Stimulated activated CD8-positive, alpha-beta memory T cell treated with anti-CD3 and anti-CD28 coated beads, Interleukin-7, amount 100 ng/mL, for 24 hours (primary cell): ENCODE data around the gene IRX6.

Experiments
- DNase-seq: peaks from one replicate; pipeline ENCODE4 v3.0.0-alpha.2; 2020; ENCODE audit warnings: low read depth

Gene IRX6

DNA sequence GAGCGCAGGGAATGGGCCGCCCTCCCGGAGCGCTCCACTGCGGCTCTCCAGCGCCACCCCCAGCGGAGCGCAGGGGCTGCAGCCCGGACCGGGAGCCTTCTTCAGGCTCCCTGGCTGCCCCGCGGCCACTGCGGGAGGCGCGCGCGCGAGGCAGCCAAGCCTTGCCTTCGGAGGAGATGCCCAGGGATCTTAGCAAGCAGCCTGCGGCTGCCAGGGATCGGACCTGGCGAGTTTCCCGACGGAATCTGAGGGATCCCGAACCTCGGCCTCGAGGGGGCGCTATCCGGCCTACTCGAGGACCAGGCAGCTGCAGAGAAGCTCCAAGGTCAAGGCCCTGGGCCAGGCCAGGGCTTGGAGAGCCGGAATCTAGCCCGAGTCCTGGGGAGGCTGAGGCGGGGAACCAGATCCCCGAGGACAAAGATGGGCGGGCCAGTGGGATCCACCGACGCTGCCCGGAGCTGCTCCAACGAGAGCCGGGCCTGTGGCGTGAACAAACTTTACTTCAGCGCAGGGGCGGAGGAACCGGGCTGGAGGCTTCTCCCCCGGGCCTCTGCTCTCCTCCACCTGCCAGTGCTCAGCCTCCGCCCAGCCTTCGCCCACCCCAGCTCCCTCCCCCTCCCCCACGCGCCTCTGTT is at the start of gene IRX6:
IRX6 (plus strand) TSS at position 567 of the 635 bp plus-strand sequence. CDS start 889 bp downstream, outside the sequence.
- DNase-seq, result no peak

DNA sequence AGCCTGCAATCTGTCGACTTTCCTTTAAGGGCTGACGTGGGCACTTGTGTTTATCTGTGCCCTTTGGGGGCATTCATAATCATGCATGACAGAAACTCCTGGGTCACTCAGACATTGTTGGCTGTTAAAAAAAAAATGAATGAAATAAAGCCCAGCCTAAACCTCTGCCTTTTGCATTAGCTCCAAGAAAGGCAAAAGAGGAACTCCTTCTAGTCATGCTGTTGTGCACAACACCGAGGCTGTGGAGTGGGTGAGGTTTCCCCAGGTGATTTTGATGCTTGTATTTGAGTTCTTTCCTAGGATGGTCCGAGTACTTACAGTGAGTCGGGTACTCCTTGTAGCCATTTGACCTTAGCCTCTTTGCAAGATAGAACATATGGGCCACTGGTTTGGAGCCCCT is 49.6 kb upstream of the IRX6 start:
- DNase-seq, result no peak

DNA sequence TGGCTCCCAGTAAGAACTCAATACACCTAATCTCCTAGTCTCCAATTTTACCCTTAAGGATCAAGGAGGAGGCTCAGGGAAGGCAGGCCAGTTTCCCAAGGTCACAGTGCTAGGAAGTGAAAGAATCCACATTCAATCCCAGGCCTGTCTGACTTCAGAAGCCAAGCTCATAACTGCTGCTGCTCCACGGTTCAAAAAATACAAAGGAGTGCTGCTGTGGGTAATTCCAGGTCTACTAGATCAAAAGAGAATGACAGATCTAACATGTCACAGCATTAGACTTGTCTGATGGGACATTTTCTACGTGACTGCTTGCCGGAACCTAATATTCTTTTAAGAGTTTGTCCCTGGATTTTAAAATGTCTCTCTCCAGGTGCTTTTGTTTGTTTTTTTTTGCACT is 48.8 kb upstream of the IRX6 start:
- no peak for DNase-seq

GRCh38 chr16:55275869-55276268 is 48.1 kb upstream of the IRX6 start:
- no peak for DNase-seq

DNA sequence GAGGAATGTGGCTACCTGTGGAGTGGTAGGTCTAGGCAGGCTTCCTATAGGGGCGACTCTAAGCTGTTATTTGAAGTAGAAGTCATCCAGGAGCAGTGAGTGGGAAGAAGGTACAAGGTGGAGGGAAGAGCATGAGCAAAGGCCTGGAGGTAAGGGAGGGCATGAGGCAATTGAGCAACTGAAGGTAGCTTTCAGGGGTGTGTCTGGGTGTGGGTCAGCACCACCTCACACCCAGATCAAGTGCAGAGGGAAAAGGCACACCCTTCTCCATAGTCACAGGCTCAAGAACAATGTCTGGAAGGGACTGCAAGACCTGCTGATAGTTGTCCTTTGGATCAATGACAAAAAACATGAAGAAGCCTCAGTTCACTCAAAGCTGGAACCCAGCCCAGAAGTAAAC is 46.5 kb upstream of the IRX6 start:
- DNase-seq, result no peak

- DNase-seq, result no peak
Measured at GRCh38 chr16:55279598-55279997, 44.4 kb upstream of the IRX6 start.

DNA sequence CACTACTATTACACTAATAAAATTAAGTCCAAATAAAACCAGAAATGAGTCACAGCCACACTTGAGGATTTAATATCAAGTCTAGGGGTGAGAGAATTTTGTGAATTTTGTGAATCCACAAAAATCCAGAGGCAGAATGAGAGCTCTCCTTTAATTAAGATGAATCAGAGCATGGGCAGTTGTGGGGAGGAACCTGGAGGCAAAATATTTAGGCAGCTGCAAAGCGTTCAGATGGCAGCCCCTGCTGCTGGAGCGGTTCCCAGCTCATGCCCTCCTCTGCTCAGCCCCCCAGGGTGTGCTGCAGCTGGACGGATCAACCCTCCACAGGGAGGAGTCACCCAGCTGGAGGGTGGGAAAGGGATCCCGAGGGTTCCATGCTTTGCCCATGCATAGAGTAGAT is 43.4 kb upstream of the IRX6 start:
- no peak for DNase-seq

- no peak for DNase-seq
Measured at GRCh38 chr16:55282441-55282840, 41.6 kb upstream of the IRX6 start.

DNA sequence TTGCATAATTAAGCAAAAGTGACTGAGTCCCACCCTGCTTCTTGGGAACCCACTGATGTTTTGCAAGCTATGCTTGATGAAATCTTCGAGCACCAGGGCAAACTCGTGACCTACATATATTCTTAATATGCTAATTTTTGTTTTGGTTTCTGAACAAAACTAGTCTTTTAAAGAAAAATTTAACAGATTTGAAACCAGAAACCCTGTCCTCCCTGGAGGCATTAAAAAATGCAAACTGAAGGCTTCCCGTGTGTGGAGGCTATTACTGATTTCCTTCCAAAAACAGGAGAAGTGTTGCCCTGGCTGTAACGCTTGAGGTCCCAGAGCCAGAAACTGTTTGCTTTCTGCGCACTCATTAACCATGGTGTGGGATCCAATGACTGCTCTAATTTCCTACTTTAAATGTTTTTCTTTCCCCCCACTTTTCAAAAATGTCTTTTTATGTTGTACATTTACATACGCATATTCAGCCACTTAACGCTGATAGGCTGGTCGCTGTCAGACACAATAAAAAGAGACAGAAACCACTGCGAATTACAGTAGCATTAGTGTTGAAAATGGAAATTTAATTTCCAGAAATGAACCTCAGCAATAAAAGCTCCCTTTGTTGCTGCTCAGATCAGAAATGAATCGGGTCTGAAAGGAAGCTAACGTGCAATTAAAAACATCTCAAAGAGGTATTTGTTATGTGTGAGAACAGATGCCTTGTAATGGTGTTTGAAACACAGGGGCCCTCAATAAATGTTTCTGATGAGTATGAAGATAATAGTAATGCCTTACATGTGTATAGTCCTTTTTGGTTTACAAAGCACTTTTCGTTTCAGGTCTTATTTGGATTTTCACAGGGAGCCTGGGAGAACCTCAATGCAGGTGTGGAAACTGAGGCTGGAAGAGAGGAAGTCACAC is 39.9 kb upstream of the IRX6 start:
- DNase-seq, result no peak

DNA sequence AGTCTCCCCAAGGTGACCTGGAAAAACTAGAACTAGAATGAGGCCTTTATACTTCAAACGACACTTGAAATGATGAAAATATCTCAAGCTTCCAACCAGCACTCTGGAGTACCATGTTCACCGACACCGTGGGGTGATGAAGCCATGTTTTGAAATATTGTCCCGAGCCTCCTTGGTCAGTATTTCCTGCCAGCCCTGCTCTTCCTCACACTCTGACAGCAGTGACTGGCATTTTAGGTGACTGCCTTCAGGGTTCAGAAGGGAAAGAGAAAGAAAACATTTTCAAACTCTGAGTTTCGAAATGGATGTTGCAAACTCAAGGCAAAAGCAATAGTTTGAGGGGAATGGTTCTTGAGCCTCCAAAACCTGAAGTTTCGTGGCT is 39.3 kb upstream of the IRX6 start:
- no peak for DNase-seq

DNA sequence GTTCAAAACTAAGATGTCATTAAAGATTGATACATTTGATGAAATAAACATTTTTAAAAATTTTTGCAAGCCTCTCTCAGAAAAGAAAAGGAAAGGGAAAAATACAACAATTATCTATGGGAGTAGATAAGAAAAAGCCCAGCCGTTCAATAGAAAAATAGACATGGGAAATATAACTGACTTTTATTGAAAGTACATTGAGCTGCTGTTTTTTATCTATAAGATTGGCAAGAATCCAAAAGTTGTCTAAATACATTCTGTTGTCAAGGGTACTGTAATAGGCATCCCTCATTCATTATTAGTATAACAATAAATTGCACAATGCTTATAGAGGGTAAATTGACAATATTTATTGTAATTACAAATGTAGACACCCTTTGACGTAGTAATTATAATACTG is 38.4 kb upstream of the IRX6 start:
- no peak for DNase-seq

GRCh38 chr16:55289353-55289752 is 34.6 kb upstream of the IRX6 start:
- no peak for DNase-seq

DNA sequence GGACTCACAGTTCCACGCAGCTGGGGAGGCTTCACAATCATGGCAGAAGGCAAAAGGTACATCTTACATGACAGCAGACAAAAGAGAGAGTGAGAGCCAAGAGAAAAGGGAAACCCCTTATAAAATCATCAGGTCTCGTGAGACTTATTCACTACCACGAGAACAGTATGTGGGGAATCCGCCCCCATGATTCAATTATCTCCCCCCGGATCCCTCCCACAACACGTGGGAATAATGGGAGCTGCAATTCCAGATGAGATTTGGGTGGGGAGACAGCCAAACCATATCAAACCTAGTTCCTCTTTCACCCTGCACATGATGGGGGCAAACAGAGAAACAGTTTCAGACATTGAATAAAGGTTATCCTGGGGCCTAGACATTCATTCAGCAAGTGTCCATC is 32.2 kb upstream of the IRX6 start:
- no peak for DNase-seq

GRCh38 chr16:55292491-55292890 is 31.5 kb upstream of the IRX6 start:
- no peak for DNase-seq

GRCh38 chr16:55294129-55294528 is 29.9 kb upstream of the IRX6 start:
- no peak for DNase-seq

- DNase-seq, result no peak
Measured at GRCh38 chr16:55294931-55295342, 29.1 kb upstream of the IRX6 start.

GRCh38 chr16:55297062-55297909 is 26.7 kb upstream of the IRX6 start:
- DNase-seq, result no peak

DNA sequence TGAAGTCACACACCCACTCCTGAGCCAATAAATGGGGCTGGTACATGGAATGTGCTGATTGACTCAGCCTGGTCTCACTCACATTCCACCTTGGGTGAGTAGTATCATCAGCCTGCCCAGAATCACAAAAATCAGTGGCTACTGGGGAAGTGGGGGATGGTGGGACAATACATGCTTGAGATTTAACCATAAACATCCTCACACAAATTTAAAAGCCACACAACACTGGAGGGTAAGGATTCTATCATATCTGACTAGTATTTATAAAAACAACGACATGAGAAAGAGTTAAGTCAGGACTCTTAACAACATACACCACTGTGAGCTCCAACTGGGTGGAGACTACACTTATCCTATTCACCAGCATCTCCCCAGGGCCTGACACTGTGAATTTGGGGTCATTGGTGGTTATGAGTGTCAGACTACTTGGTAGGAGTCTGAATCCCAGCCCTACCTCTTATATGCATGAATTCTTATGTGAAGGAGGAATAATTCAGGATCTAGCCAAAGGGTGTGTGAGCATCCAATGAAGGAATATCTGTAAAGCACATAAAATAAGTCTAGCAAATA is 26.0 kb upstream of the IRX6 start:
- DNase-seq, result no peak

DNA sequence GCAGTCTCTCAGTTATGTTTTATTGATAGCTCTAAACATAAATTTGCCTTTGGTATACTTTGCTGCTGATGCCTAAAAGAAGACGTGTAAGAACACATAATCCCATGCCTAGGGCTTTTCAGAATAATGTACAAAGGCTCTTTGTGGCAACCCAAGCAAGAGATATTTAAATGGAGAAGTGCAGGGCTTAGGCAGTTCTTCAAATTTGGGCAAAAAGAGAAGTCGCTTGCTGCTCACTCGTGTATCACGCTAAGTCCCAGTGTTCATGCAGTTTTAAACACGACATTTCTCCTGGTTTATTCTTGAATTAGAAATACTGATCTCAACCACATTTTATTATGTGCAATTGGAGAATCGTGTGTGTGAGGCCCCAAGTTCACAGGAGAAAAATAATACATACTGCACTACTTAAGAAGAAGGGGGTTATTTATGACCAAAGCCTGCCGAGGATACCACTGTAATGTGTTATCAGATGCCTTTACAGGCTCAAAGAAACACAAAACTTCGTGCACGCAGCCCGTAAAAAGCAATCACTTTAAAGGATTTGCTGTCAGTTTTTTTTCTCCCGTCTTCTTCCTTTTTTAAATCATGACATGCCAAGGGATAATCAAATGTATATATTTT is 22.5 kb upstream of the IRX6 start:
- DNase-seq, result no peak

DNA sequence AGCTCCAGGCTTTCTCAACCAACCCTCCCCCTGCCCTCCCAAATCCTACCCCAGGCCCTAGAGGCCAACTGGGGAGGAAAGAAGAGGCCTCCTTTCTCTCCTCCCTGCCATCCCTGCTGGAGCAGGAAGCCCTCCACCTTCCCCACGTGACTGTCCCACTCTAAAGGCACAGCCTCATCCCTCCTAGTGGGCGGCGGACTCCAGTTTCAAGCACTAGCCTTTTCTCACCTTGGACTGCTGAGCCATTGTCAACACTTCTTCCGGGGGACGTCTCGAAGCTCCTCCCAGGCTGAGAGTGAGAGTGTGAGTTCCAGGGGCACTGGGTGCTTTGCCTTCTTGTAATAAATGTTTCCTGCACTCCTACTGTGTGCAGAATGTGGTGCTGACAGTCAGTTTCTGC is 21.4 kb upstream of the IRX6 start:
- DNase-seq, result no peak

DNA sequence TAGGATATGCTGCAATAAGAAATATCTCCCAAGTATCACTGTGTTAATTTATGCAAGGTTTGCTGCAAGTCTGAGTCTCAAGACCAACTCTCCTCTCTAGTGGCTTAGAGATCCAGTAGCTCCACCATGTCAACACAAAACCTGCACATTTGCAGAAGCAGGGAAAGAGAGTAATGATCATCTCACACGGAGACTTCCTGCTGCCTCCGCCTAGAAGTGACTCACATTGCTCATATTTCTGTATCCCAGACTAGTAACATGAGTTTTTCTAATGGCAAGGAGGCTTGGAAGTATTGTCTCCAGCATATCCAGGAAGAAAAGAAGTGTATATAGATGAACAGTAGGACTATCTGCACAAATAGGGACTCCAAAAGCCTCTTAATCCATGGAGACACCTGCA is 15.0 kb upstream of the IRX6 start:
- no peak for DNase-seq

DNA sequence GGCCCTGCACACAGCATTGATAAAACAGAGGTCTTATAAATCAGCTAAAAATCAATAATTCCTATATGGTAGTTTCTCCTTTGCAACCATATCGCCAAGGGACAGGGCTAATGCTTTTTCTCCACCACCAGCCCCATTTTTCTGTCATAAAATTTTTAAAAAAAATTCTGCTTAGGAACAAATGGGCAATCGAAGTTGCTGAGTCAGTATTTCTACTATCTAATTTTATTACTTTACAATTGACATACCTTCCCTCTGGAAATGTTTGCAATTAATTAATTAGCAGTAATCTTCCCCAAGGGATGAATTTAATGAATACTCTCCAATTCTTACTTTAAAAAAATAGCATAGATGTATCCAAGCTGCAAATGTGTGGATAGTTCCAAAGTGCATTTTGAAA is 1.7 kb upstream of the IRX6 start:
- DNase-seq, result no peak
